Neural crest cell (in vitro differentiated cells): ENCODE data around the gene HRC. TPM values are rescaled to one million over a fixed set of nuclear protein-coding genes. Genes with fewer than 3 reads are reported as not detected.

Source experiments
- DNase-seq: peaks from one replicate; pipeline ENCODE4 v3.0.0; 2021; ENCODE audit warnings: low read depth, mixed read lengths, low spot score
- H3K27ac Mint-ChIP-seq: one replicate; pipeline ENCODE4 v1.8.0; 2021; ENCODE audit warnings: mild to moderate bottlenecking, mixed read lengths; ENCODE audit not compliant: unreplicated experiment
- H3K27me3 Mint-ChIP-seq: 2 replicates; pipeline ENCODE4 v1.8.0; 2021; ENCODE audit warnings: low read depth, mild to moderate bottlenecking, mixed read lengths
- H3K36me3 Mint-ChIP-seq: 2 replicates; pipeline ENCODE4 v1.8.0; 2021; ENCODE audit warnings: low read depth, mild to moderate bottlenecking, mixed read lengths
- H3K4me1 Mint-ChIP-seq: 2 replicates; pipeline ENCODE4 v1.8.0; 2021; ENCODE audit warnings: mixed read lengths
- H3K4me3 Mint-ChIP-seq: one replicate; pipeline ENCODE4 v1.8.0; 2021; ENCODE audit warnings: mild to moderate bottlenecking, mixed read lengths
- H3K9me3 Mint-ChIP-seq: 2 replicates; pipeline ENCODE4 v1.8.0; 2021; ENCODE audit warnings: mixed read lengths
- CTCF ChIP-seq: fragments of 200-600 bp; sonication (generic); conservative IDR thresholded peaks from 2 replicates; pipeline ENCODE4 v1.5.0; 2021; ENCODE audit warnings: antibody characterized with exemption, mild to moderate bottlenecking
- total RNA-seq: library from RNA; stranded (reverse); gene quantifications from 2 replicates; pipeline ENCODE4 v1.2.1, GENCODE V29; 2021

Gene HRC
- total RNA-seq, 1 donor from 2014 or later, result 0.84 TPM

DNA sequence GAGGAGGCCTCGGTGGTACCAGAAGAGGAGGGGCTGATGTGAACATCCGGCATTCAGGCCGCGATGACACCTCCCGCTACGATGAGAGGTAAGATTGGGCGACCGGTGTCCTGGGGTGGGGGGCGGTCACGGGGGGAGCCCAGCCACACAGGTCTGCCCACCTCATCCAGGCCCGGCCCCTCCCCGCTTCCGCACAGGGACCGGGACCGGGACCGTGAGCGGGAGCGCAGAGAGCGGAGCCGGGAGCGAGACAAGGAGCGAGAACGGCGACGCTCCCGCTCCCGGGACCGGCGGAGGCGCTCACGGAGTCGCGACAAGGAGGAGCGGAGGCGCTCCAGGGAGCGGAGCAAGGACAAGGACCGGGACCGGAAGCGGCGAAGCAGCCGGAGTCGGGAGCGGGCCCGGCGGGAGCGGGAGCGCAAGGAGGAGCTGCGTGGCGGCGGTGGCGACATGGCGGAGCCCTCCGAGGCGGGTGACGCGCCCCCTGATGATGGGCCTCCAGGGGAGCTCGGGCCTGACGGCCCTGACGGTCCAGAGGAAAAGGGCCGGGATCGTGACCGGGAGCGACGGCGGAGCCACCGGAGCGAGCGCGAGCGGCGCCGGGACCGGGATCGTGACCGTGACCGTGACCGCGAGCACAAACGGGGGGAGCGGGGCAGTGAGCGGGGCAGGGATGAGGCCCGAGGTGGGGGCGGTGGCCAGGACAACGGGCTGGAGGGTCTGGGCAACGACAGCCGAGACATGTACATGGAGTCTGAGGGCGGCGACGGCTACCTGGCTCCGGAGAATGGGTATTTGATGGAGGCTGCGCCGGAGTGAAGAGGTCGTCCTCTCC, 47.4 kb downstream of the HRC start:
- Mint-ChIP-seq H3K27ac (no peak overlapping the region), H3K36me3 (peaks cover 19% of the 10 kb centered on the region)
- no peak for TF ChIP-seq CTCF

GRCh38 chr19:49106648-49107135, 48.5 kb downstream of the HRC start:
- H3K27me3 Mint-ChIP-seq, result peaks cover 3% of the 10 kb centered on the region
- peaks cover 5% of the 10 kb centered on the region for H3K4me1 Mint-ChIP-seq
- H3K9me3 Mint-ChIP-seq, result no peaks in the 10 kb centered on the region
- H3K4me3 Mint-ChIP-seq, result peak overlapping the region; percentile 87
- H3K27ac Mint-ChIP-seq, result no peak overlapping the region
- H3K36me3 Mint-ChIP-seq, result peaks cover 19% of the 10 kb centered on the region
- DNase-seq, result peak; percentile 63
- peak; percentile 85 for TF ChIP-seq CTCF

More for the DNA sequence above, 47.4 kb downstream of the HRC start:
- Mint-ChIP-seq H3K9me3 (no peaks in the 10 kb centered on the region), H3K4me3 (no peak overlapping the region), H3K4me1 (peaks cover 5% of the 10 kb centered on the region), H3K27me3 (peaks cover 3% of the 10 kb centered on the region)
- DNase-seq, result no peak

- peak overlapping the region; percentile 48 for H3K4me3 Mint-ChIP-seq
- H3K9me3 Mint-ChIP-seq, result no peaks in the 10 kb centered on the region
- H3K36me3 Mint-ChIP-seq, result peaks cover 28% of the 10 kb centered on the region
- peak overlapping the region; percentile 88 for H3K27ac Mint-ChIP-seq
- H3K4me1 Mint-ChIP-seq, result peaks cover 10% of the 10 kb centered on the region
- no peak for DNase-seq
- H3K27me3 Mint-ChIP-seq, result peaks cover 3% of the 10 kb centered on the region
- TF ChIP-seq CTCF, result no peak
These were observed 50.8 kb downstream of the HRC start for GRCh38 chr19:49104229-49104864.

DNA sequence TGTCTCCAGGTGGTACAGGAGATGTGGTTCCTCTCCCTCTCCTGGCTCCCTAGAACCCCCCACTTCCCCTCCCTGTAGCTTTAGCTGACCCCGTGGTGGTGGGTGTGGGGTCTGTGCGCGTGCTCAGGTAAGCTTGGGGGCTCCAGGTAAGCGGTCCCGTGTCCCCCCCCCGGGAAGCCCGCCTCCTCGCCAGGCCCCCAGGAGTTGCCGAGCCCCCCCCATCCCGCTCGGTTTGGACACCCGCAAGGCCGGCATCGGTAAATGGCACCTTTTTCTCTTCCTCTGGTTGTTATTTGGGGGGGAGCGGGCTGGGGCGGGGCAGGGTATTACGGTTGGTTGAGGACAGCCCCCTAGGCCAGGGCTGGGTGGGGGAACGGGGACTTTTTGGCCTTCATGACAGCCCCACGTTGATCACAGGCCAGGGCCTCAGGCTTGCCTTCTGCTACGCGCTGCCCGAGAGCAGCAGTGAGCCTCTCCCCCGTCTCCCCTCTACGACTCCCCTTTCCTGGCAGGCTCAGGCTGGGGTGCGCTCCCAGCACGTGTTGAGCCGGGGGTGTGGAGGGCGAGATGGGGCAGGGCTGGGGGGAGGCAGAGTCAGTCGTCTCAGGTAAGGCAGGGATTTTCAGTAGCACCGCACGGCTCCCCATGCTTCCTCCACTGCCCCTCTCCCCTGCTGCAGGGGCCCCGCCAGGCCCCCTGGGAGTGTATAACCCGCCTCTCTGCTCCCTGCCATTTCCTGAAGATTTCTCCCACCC, 51.7 kb downstream of the HRC start:
- peaks cover 3% of the 10 kb centered on the region for H3K27me3 Mint-ChIP-seq
- no peak overlapping the region for H3K27ac Mint-ChIP-seq
- H3K4me3 Mint-ChIP-seq, result no peak overlapping the region
- no peak for TF ChIP-seq CTCF
- H3K9me3 Mint-ChIP-seq, result no peaks in the 10 kb centered on the region
- peaks cover 24% of the 10 kb centered on the region for H3K36me3 Mint-ChIP-seq
- no peak for DNase-seq
- H3K4me1 Mint-ChIP-seq, result peaks cover 10% of the 10 kb centered on the region

DNA sequence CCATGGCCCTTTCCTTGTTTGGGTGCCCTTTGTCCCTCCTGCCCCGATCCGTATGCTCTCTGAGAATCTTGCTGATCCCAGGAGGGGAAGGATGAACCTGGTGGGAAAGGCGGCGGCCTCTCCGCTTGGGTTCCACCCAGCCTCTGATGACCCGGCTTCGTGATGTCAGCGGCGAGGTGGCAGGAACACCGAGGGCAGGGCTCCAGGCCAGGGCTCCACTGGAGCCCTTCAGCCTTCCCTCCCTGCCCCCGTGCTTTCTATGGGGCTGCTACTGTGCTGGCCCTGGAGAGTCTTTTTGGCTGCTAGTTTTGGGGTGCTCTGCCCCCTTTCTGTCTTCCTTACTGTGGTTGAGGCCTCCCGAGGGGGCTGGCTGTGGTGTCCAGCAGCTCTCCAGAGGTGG, 52.9 kb downstream of the HRC start:
- TF ChIP-seq CTCF, result no peak
- no peak overlapping the region for H3K4me3 Mint-ChIP-seq
- DNase-seq, result no peak
- H3K9me3 Mint-ChIP-seq, result no peaks in the 10 kb centered on the region
- peak overlapping the region; percentile 62 for H3K27ac Mint-ChIP-seq
- peaks cover 3% of the 10 kb centered on the region for H3K27me3 Mint-ChIP-seq
- H3K36me3 Mint-ChIP-seq, result peaks cover 30% of the 10 kb centered on the region
- H3K4me1 Mint-ChIP-seq, result peaks cover 17% of the 10 kb centered on the region

Other genes starting within 250 kb of the HRC start
- 0.47 and 0.82 TPM in 2 replicates for gene DHDH, start 221.7 kb downstream of the HRC start, total RNA-seq
- 150 and 171 TPM in 2 replicates for gene BAX, start 200.5 kb downstream of the HRC start, total RNA-seq
- 908 and 1,003 TPM in 2 replicates for gene FTL, start 190.1 kb downstream of the HRC start, total RNA-seq
- 53.2 and 56.2 TPM in 2 replicates for gene GYS1, start 162.1 kb downstream of the HRC start, total RNA-seq
- 118 and 125 TPM in 2 replicates for gene RUVBL2, start 161.5 kb downstream of the HRC start, total RNA-seq
- not detected in 2 replicates for gene LHB, start 138.3 kb downstream of the HRC start, total RNA-seq
- gene CGB3, start 131.1 kb downstream of the HRC start, total RNA-seq, result not detected in 2 replicates
- gene CGB2, start 123.5 kb downstream of the HRC start, total RNA-seq, result not detected in 2 replicates
- gene CGB1, start 118.5 kb downstream of the HRC start, total RNA-seq, result not detected in 2 replicates
- gene CGB5, start 111.5 kb downstream of the HRC start, total RNA-seq, result not detected in 2 replicates
- gene CGB8, start 106.3 kb downstream of the HRC start, total RNA-seq, result not detected in 2 replicates
- not detected in 2 replicates for gene CGB7, start 97.6 kb downstream of the HRC start, total RNA-seq
- not detected in 2 replicates for gene NTF4, start 90.6 kb downstream of the HRC start, total RNA-seq
- not detected in 2 replicates for gene KCNA7, start 82.7 kb downstream of the HRC start, total RNA-seq
- 291 and 303 TPM in 2 replicates for gene SNRNP70, start 69.9 kb downstream of the HRC start, total RNA-seq
- 5.4 and 7.5 TPM in 2 replicates for gene LIN7B, start 41.0 kb downstream of the HRC start, total RNA-seq
- 1.0 and 1.3 TPM in 2 replicates for gene C19orf73, start 36.3 kb downstream of the HRC start, total RNA-seq
- 21.7 and 22.7 TPM in 2 replicates for gene PPFIA3, start 35.9 kb downstream of the HRC start, total RNA-seq
- 8.1 and 9.6 TPM in 2 replicates for gene TRPM4, start 2.4 kb upstream of the HRC start, total RNA-seq
- 7.4 and 9.4 TPM in 2 replicates for gene SLC6A16, start 169.8 kb upstream of the HRC start, total RNA-seq
- gene CD37, start 180.0 kb upstream of the HRC start, total RNA-seq, result not detected in 2 replicates
- gene TEAD2, start 207.0 kb upstream of the HRC start, total RNA-seq, result 153 and 164 TPM in 2 replicates
- gene DKKL1, start 208.5 kb upstream of the HRC start, total RNA-seq, result 1.9 and 2.0 TPM in 2 replicates
- not detected in 2 replicates for gene KASH5, start 232.9 kb upstream of the HRC start, total RNA-seq